Tibial nerve (tissue), 3 donors: Measurements from ENCODE around the gene REV3L.
"Not testable (repeated sequence)": the region's sequence is repeated elsewhere in the genome, so short reads cannot be mapped to it uniquely, and the experiment has no call there.

ENCODE experiments used
- CTCF ChIP-seq, 5 experiments: fragments of 200-600 bp in 3 of 5; fragments of 450-650 bp in 2 of 5; sonication (generic) in 3 of 5; IDR thresholded peaks; one replicate each; pipeline ENCODE4 v1.5.1; 2016 to 2019; ENCODE audit warnings: antibody characterized with exemption in 5 of 5, mild to moderate bottlenecking in 3 of 5, moderate library complexity in 2 of 5
- POLR2A ChIP-seq, 2 donors: fragments of 450-650 bp; IDR thresholded peaks; one replicate each; pipeline ENCODE4 v1.6.1; 2017; ENCODE audit warnings: antibody characterized with exemption in 2 of 2, mild to moderate bottlenecking in 2 of 2, moderate library complexity in 2 of 2

- TF ChIP-seq CTCF, POLR2A (IDR thresholded peaks at IDR 0.05): not testable (repeated sequence)
Measured at GRCh38 chr6:111514531-111514930, 31.5 kb upstream of the REV3L start.
